Measurements from ENCODE around the gene STRBP.

- TF ChIP-seq CTCF (IDR thresholded peaks at IDR 0.05; ENCODE audit: low read depth, low read length, poor library complexity, severe bottlenecking) (no peak), EZH2phosphoT487 (IDR thresholded peaks at IDR 0.05; ENCODE audit: borderline replicate concordance, low read length) (no peak)
Observed at GRCh38 chr9:123276551-123276950, 8.2 kb upstream of the STRBP start.

Data from DOHH2 (cell line).